Hepatocyte (in vitro differentiated cells): ENCODE data around the gene INHBE. TPM values are rescaled to one million over a fixed set of nuclear protein-coding genes. Genes with fewer than 3 reads are reported as not detected.

ENCODE experiments used
- DNase-seq: peaks from one replicate; pipeline ENCODE4 v3.0.0-alpha.2; 2016; ENCODE audit warnings: low spot score
- H2AFZ ChIP-seq: fragments of 200-600 bp; sonication (generic); 2 replicates; pipeline ENCODE4 v1.6.0; 2016; ENCODE audit warnings: antibody characterized with exemption, mild to moderate bottlenecking
- H3K27ac ChIP-seq: fragments of 200-600 bp; sonication (generic); 2 replicates; pipeline ENCODE4 v1.5.1; 2016; ENCODE audit warnings: mild to moderate bottlenecking
- H3K27me3 ChIP-seq: fragments of 200-600 bp; sonication (generic); 2 replicates; pipeline ENCODE4 v1.6.1; 2016
- H3K36me3 ChIP-seq: fragments of 200-600 bp; sonication (generic); replicated peaks from 2 replicates; pipeline ENCODE4 v1.5.1; 2016; ENCODE audit warnings: low read depth; ENCODE audit not compliant: insufficient read depth
- H3K4me1 ChIP-seq: fragments of 200-600 bp; sonication (generic); 2 replicates; pipeline ENCODE4 v1.5.1; 2016; ENCODE audit warnings: mild to moderate bottlenecking, moderate library complexity; ENCODE audit not compliant: insufficient read depth
- H3K4me2 ChIP-seq: fragments of 200-600 bp; sonication (generic); 2 replicates; pipeline ENCODE4 v1.6.0; 2016
- H3K4me3 ChIP-seq: fragments of 200-600 bp; sonication (generic); 2 replicates; pipeline ENCODE4 v1.5.1; 2016; ENCODE audit warnings: mild to moderate bottlenecking
- H3K79me2 ChIP-seq: fragments of 200-600 bp; sonication (generic); 2 replicates; pipeline ENCODE4 v1.6.0; 2017; ENCODE audit warnings: mild to moderate bottlenecking
- H3K9me2 ChIP-seq: fragments of 200-600 bp; sonication (generic); replicated peaks from 2 replicates; pipeline ENCODE4 v1.6.0; 2017; ENCODE audit warnings: mild to moderate bottlenecking; ENCODE audit not compliant: insufficient read depth
- H3K9me3 ChIP-seq: fragments of 200-600 bp; sonication (generic); 2 replicates; pipeline ENCODE4 v1.5.1; 2016; ENCODE audit warnings: low read depth, mild to moderate bottlenecking
- H4K20me1 ChIP-seq: fragments of 200-600 bp; sonication (generic); 2 replicates; pipeline ENCODE4 v1.6.0; 2016; ENCODE audit warnings: mild to moderate bottlenecking; ENCODE audit not compliant: insufficient read depth, poor library complexity, severe bottlenecking
- CTCF ChIP-seq: fragments of 200-600 bp; sonication (generic); IDR thresholded peaks from 2 replicates; pipeline ENCODE4 v1.5.1; 2016; ENCODE audit warnings: antibody characterized with exemption, mild to moderate bottlenecking; ENCODE audit not compliant: poor library complexity
- EZH2 ChIP-seq: fragments of 200-600 bp; sonication (generic); IDR thresholded peaks from 2 replicates; pipeline ENCODE4 v1.6.1; 2016; ENCODE audit warnings: antibody characterized with exemption, mild to moderate bottlenecking, borderline replicate concordance
- EZH2phosphoT487 ChIP-seq: fragments of 200-600 bp; sonication (generic); IDR thresholded peaks from one replicate; pipeline ENCODE4 v1.6.1; 2018; ENCODE audit warnings: antibody characterized with exemption, mild to moderate bottlenecking, low read depth, moderate library complexity; ENCODE audit not compliant: unreplicated experiment, severe bottlenecking
- WGBS: methylation state at CpG from one replicate; pipeline ENCODE4 v1.1.6; 2016; ENCODE audit warnings: low lambda C conversion rate; ENCODE audit errors: missing lambda C conversion rate; 5-methylcytosine and 5-hydroxymethylcytosine counted together
- polyA plus RNA-seq: library from polyadenylated mRNA; unstranded; fragments of >200 nt; fragmentation: Nextera tagmentation; extraction: Ambion mirVana; gene quantifications from 2 replicates; pipeline ENCODE4 v1.2.1, GENCODE V29; 2016
- total RNA-seq: library from RNA; depleted of rRNA; stranded (reverse); fragments of >200 nt; gene quantifications from 2 replicates; pipeline ENCODE4 v1.2.3, GENCODE V29; 2014

INHBE gene
- total and polyA plus RNA-seq, 2 experiments from 2014 or later = 15.1 to 44.2 TPM

GRCh38 chr12:57477710-57478681, 22.9 kb downstream of the INHBE start:
- Histone ChIP-seq H3K4me3 (no peak overlapping the region), H4K20me1 (no peaks in the 10 kb centered on the region), H3K27me3 (peaks cover 47% of the 10 kb centered on the region), H3K9me3 (no peaks in the 10 kb centered on the region), H3K36me3 (no peaks in the 10 kb centered on the region), H3K4me2 (no peak overlapping the region), H3K9me2 (no peaks in the 10 kb centered on the region), H3K27ac (no peak overlapping the region), H2AFZ (no peak overlapping the region), H3K4me1 (peaks cover 13% of the 10 kb centered on the region), H3K79me2 (no peaks in the 10 kb centered on the region)
- 70% methylated on average over 10 of the region's 12 CpGs for WGBS
- TF ChIP-seq CTCF = no peak
- DNase-seq = no peak

- H3K9me3 ChIP-seq = no peaks in the 10 kb centered on the region
- 93% methylated on average over 10 of the region's 10 CpGs for WGBS
- H2AFZ ChIP-seq = no peak overlapping the region
- H3K4me3 ChIP-seq = no peak overlapping the region
- H3K27me3 ChIP-seq = peaks cover 38% of the 10 kb centered on the region
- no peak for DNase-seq
- H3K4me2 ChIP-seq = no peak overlapping the region
- TF ChIP-seq EZH2phosphoT487 (no peak), EZH2 (no peak), CTCF (no peak)
- H3K79me2 ChIP-seq = no peaks in the 10 kb centered on the region
- no peaks in the 10 kb centered on the region for H3K9me2 ChIP-seq
- H3K36me3 ChIP-seq = no peaks in the 10 kb centered on the region
- H3K4me1 ChIP-seq = peaks cover 13% of the 10 kb centered on the region
- H3K27ac ChIP-seq = no peak overlapping the region
- H4K20me1 ChIP-seq = no peaks in the 10 kb centered on the region
These were observed 23.9 kb downstream of the INHBE start for GRCh38 chr12:57479043-57479375.

DNA sequence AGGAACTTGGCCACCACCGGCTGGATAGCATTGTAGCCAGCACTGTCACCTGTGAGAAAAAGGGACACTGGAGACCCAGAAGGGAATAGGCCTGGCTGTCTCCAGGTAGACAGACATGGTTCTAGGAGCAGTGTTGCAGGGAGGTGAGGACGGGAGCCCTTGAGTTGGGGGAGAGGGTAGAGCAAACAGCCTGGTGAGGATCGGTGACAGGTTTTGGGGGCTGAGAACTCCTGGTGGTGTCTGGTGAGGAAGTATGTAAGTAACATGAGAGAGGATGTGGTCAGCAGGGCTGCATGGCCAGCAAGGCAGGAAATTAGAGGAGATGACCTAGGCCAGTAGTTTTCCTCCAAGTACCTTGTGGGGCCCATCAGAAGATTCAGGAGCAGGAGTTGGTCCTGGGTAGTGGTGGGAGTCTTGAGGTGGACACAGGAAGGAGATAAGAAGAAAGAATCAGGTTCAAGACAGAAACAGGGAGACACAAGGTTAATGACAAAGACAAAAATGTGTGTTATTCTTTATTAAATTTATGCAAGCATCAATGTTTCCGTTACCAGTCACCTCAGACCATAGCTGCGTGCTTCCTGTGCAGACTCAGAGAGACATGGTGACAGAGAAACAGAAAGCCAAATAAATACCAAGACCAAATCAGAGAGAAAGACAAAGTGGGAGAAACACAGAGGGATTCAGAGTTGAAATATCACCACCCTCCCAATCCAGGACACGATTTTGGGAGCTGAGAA, 24.4 kb downstream of the INHBE start, which contains the start of gene ARHGAP9:
Gene ARHGAP9, minus strand, starts transcription at position 491 of the 740 bp plus-strand sequence. Its CDS starts 460 bp downstream, at position 31.
- Histone ChIP-seq H3K27ac (no peak within 1 kb of the TSS), H4K20me1 (no peaks in the 10 kb centered on the region), H3K9me2 (no peaks in the 10 kb centered on the region), H3K79me2 (no peaks in the 10 kb centered on the region), H3K9me3 (no peaks in the 10 kb centered on the region), H2AFZ (no peak within 1 kb of the TSS), H3K27me3 (peaks cover 33% of the 10 kb centered on the region), H3K4me2 (no peak within 1 kb of the TSS), H3K36me3 (no peaks in the 10 kb centered on the region), H3K4me3 (no peak within 1 kb of the TSS), H3K4me1 (peaks cover 13% of the 10 kb centered on the region)
- 87% methylated on average over 6 of the region's 6 CpGs for WGBS
- TF ChIP-seq CTCF (no peak), EZH2phosphoT487 (no peak), EZH2 (no peak)
- no peak for DNase-seq
